HepG2 (cell line): ENCODE data around the gene SLC25A19. TPM values are rescaled to one million over a fixed set of nuclear protein-coding genes. Genes with fewer than 3 reads are reported as not detected.

Source experiments
- AGO1 ChIP-seq: fragments of 200-400 bp; formaldehyde crosslinking; IDR thresholded peaks from 2 replicates; pipeline ENCODE4 v1.6.1; 2017; ENCODE audit warnings: mild to moderate bottlenecking, low read depth, low read length, moderate library complexity; ENCODE audit not compliant: poor library complexity, severe bottlenecking
- CREBL2 ChIP-seq: sonication (generic); formaldehyde crosslinking; IDR thresholded peaks from 2 replicates; pipeline ENCODE4 v1.8.1; 2023; ENCODE audit warnings: missing genetic modification reagents, mild to moderate bottlenecking, borderline replicate concordance
- ELF4 ChIP-seq: sonication (generic); formaldehyde crosslinking; IDR thresholded peaks from 2 replicates; pipeline ENCODE4 v1.5.0; 2020; ENCODE audit warnings: missing genetic modification reagents, mild to moderate bottlenecking, moderate library complexity, borderline replicate concordance
- KLF9 ChIP-seq: IDR thresholded peaks from 2 replicates; pipeline ENCODE4 v1.6.1; 2016; ENCODE audit warnings: low read depth
- MYC ChIP-seq: sonication (generic); formaldehyde crosslinking; IDR thresholded peaks from 2 replicates; pipeline ENCODE4 v1.9.0; 2021; ENCODE audit warnings: missing genetic modification reagents, borderline replicate concordance
- PRPF4 ChIP-seq: fragments of 200-400 bp; formaldehyde crosslinking; IDR thresholded peaks from 2 replicates; pipeline ENCODE4 v1.6.1; 2016; ENCODE audit warnings: low read length, low read depth; ENCODE audit not compliant: poor library complexity, severe bottlenecking
- SKIL ChIP-seq: sonication (generic); formaldehyde crosslinking; IDR thresholded peaks from 2 replicates; pipeline ENCODE4 v1.8.0; 2022; ENCODE audit warnings: missing genetic modification reagents, mild to moderate bottlenecking, moderate library complexity, borderline replicate concordance
- SRSF1 ChIP-seq: fragments of 200-400 bp; formaldehyde crosslinking; optimal IDR thresholded peaks from 2 replicates; pipeline ENCODE3; 2017; ENCODE audit warnings: mild to moderate bottlenecking, low read depth, low read length, moderate library complexity
- ZBTB34 ChIP-seq: sonication (generic); formaldehyde crosslinking; IDR thresholded peaks from 2 replicates; pipeline ENCODE4 v1.8.0; 2022; ENCODE audit warnings: mild to moderate bottlenecking, missing genetic modification reagents
- ZFY ChIP-seq: sonication (generic); formaldehyde crosslinking; IDR thresholded peaks from 2 replicates; pipeline ENCODE4 v1.4.0; 2020; ENCODE audit warnings: missing genetic modification reagents
- ZKSCAN8 ChIP-seq: IDR thresholded peaks from 2 replicates; pipeline ENCODE4 v1.6.1; 2016; ENCODE audit warnings: borderline replicate concordance, missing genetic modification reagents, missing compliant biosample characterization
- ZNF326 ChIP-seq: sonication (generic); formaldehyde crosslinking; IDR thresholded peaks from 2 replicates; pipeline ENCODE4 v1.4.0; 2020; ENCODE audit warnings: missing genetic modification reagents, borderline replicate concordance
- ZNF335 ChIP-seq: sonication (generic); formaldehyde crosslinking; IDR thresholded peaks from 2 replicates; pipeline ENCODE4 v1.4.0; 2020; ENCODE audit warnings: missing genetic modification reagents
- ZNF337 ChIP-seq: sonication (generic); formaldehyde crosslinking; IDR thresholded peaks from 2 replicates; pipeline ENCODE4 v1.5.1; 2020; ENCODE audit warnings: missing genetic modification reagents, low read depth, mild to moderate bottlenecking, borderline replicate concordance
- ZNF513 ChIP-seq: sonication (generic); formaldehyde crosslinking; conservative IDR thresholded peaks from 2 replicates; pipeline ENCODE4 v1.5.0; 2020; ENCODE audit warnings: missing genetic modification reagents
- ZNF547 ChIP-seq: sonication (generic); formaldehyde crosslinking; IDR thresholded peaks from 2 replicates; pipeline ENCODE4 v1.5.1; 2020; ENCODE audit warnings: mild to moderate bottlenecking, missing genetic modification reagents
- ZNF800 ChIP-seq: sonication (generic); formaldehyde crosslinking; IDR thresholded peaks from 2 replicates; pipeline ENCODE4 v1.4.0; 2020; ENCODE audit warnings: missing genetic modification reagents
- polyA plus RNA-seq, 8 experiments: library from polyadenylated mRNA; depleted of rRNA in 3 of 8; stranded (reverse) in 7 of 8; unstranded in 1 of 8; fragments of >200 nt; fragmentation: Illumina TruSeq in 4 of 8; extraction: Trizol in 4 of 8; gene quantifications; 2 replicates each; pipeline versions ENCODE4 v1.2.1 to v1.2.3, GENCODE V29; 2011 to 2016; ENCODE audit warnings: low read depth in 4 of 8, missing spikeins in 1 of 8, mixed read lengths in 1 of 8; ENCODE audit not compliant: insufficient read depth in 1 of 8
- total RNA-seq, 5 experiments: library from RNA; depleted of rRNA; stranded (reverse); fragments of >200 nt; fragmentation: Illumina TruSeq; extraction: Trizol; gene quantifications; 2 replicates each; pipeline ENCODE4 v1.2.3, GENCODE V29; 2016; ENCODE audit warnings: low read depth in 1 of 5

Gene SLC25A19
- total and polyA plus RNA-seq, 2 of the 13 experiments (the other 11 are each of a cell fraction or from before 2014, with no cell fraction given), result 24.4 to 41.4 TPM

- TF ChIP-seq SKIL, result peak; percentile 38; the same call in 1 of the 2 replicates
- no peak; the same call in 1 of the 2 replicates for TF ChIP-seq ZNF513 (CRISPR knock-in tag)
- TF ChIP-seq AGO1, result peak; percentile 66
- TF ChIP-seq KLF9 (CRISPR knock-in tag), result peak; percentile 36; the same call in 1 of the 2 replicates
- TF ChIP-seq ZNF326 (CRISPR knock-in tag), result no peak
- peak; percentile 75; the same call in 1 of the 2 replicates for TF ChIP-seq ELF4
- TF ChIP-seq PRPF4, result no peak
- TF ChIP-seq MYC (CRISPR knock-in tag), result peak; percentile 69; the same call in 1 of the 2 replicates
- TF ChIP-seq ZNF547 (CRISPR knock-in tag), result peak; percentile 90; the same call in 1 of the 2 replicates
- 0 out of 2 replicates have a peak, but pooled peaks have one; percentile 24 for TF ChIP-seq CREBL2
- TF ChIP-seq ZFY (CRISPR knock-in tag), result peak; percentile 91
- peak; percentile 100 for TF ChIP-seq ZNF335 (CRISPR knock-in tag)
- peak; percentile 92 for TF ChIP-seq ZNF800 (CRISPR knock-in tag)
- TF ChIP-seq ZNF337 (CRISPR knock-in tag), result peak; percentile 9; the same call in 1 of the 2 replicates
- TF ChIP-seq ZBTB34 (CRISPR knock-in tag), result peak; percentile 73; the same call in 1 of the 2 replicates
- peak; percentile 53; the same call in 1 of the 2 replicates for TF ChIP-seq ZKSCAN8 (CRISPR knock-in tag)
- peak; percentile 91 for TF ChIP-seq SRSF1
Measured at GRCh38 chr17:75261336-75262111, 27.7 kb downstream of the SLC25A19 start, which contains the start of the genes GGA3 and MRPS7 (continued).
